ENCODE results near the gene CREBRF. TPM values are rescaled to one million over a fixed set of nuclear protein-coding genes. Genes with fewer than 3 reads are reported as not detected.
"Not testable (repeated sequence)": the region's sequence is repeated elsewhere in the genome, so short reads cannot be mapped to it uniquely, and the experiment has no call there.

The CREBRF gene
- total RNA-seq, 4 donors from 2014 or later: 33.7 to 67.6 (median 36.4) TPM

GRCh38 chr5:173025651-173026050, 30.5 kb upstream of the CREBRF start:
- no peak for ATAC-seq (ENCODE audit: low FRiP score)
- no peak for TF ChIP-seq CTCF (IDR thresholded peaks at IDR 0.05)
- DNase-seq (ENCODE audit: low spot score): no peak

- DNase-seq (ENCODE audit: low spot score) (no peak), ATAC-seq (ENCODE audit: low FRiP score) (no peak)
- TF ChIP-seq CTCF (IDR thresholded peaks at IDR 0.05): no peak
Measured at GRCh38 chr5:173027905-173028304, 28.2 kb upstream of the CREBRF start.

GRCh38 chr5:173028811-173029327, 27.3 kb upstream of the CREBRF start:
- ATAC-seq (ENCODE audit: low FRiP score): no peak
- TF ChIP-seq CTCF (IDR thresholded peaks at IDR 0.05): no peak

GRCh38 chr5:173029499-173029921, 26.6 kb upstream of the CREBRF start:
- DNase-seq (ENCODE audit: low spot score): no peak
- ATAC-seq (ENCODE audit: low FRiP score): no peak
- TF ChIP-seq CTCF (IDR thresholded peaks at IDR 0.05): no peak

More at GRCh38 chr5:173028811-173029327, 27.3 kb upstream of the CREBRF start:
- DNase-seq (ENCODE audit: low spot score): no peak

GRCh38 chr5:173032096-173032495, 24.1 kb upstream of the CREBRF start:
- DNase-seq (ENCODE audit: low spot score); ATAC-seq (ENCODE audit: low FRiP score): not testable (repeated sequence)

GRCh38 chr5:173032730-173033129, 23.4 kb upstream of the CREBRF start:
- no peak for TF ChIP-seq CTCF (IDR thresholded peaks at IDR 0.05)
- DNase-seq (ENCODE audit: low spot score): no peak
- ATAC-seq (ENCODE audit: low FRiP score): no peak

- ATAC-seq (ENCODE audit: low FRiP score): no peak
- no peak for DNase-seq (ENCODE audit: low spot score)
- no peak for TF ChIP-seq CTCF (IDR thresholded peaks at IDR 0.05)
Measured at GRCh38 chr5:173033923-173034322, 22.2 kb upstream of the CREBRF start.
